ENCODE measurements around the gene ELL.

DNA sequence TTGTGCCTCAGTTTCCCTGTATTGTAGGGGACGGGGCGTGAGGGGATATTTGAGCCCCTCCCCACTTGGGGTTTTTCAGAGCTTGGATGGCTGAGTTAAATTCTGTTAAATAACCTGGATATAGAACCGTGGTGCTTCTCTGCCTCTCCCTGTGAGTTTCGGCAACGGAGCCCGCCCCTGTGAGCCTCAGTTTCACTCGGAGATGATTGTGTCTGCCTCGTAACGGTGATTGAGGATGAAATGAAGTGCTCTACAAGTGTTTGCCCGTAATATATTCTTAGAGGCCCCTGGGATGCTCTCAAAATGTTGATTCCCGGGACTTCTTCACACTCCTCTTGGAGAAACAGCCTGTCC is 36.3 kb upstream of the ELL start:
- TF ChIP-seq CTCF (IDR thresholded peaks at IDR 0.05; ENCODE audit: insufficient read depth, low read length) (no peak), POLR2AphosphoS5 (IDR thresholded peaks at IDR 0.05; ENCODE audit: low read depth) (no peak), GABPA (IDR thresholded peaks at IDR 0.05; ENCODE audit: low read depth) (no peak), SPI1 (IDR thresholded peaks at IDR 0.05; ENCODE audit: borderline replicate concordance, low read depth) (no peak)

All from HL-60 (cell line).